Neutrophil (primary cell): ENCODE results near the gene BCL2L13.

ENCODE experiments used
- H3K27ac ChIP-seq: fragments of 200-600 bp; sonication (generic); 2 replicates; pipeline ENCODE4 v1.5.1; 2016; ENCODE audit warnings: mild to moderate bottlenecking, moderate library complexity
- H3K27me3 ChIP-seq: fragments of 200-600 bp; sonication (generic); 2 replicates; pipeline ENCODE4 v1.6.0; 2016; ENCODE audit warnings: mild to moderate bottlenecking
- H3K36me3 ChIP-seq: fragments of 200-600 bp; sonication (generic); 2 replicates; pipeline ENCODE4 v1.5.1; 2017
- H3K4me1 ChIP-seq, 2 experiments: fragments of 200-600 bp in 1 of 2; sonication (generic) in 1 of 2; 1 replicate in 1 of 2; 2 replicates in 1 of 2; pipeline versions ENCODE4 v1.5.1 to v1.6.1; 2013 to 2016; ENCODE audit warnings: low read depth in 1 of 2, low read length in 1 of 2, mild to moderate bottlenecking in 1 of 2, moderate library complexity in 1 of 2; ENCODE audit not compliant: control insufficient read depth in 1 of 2, insufficient read depth in 1 of 2
- H3K4me3 ChIP-seq, 2 experiments: fragments of 200-600 bp in 1 of 2; sonication (generic) in 1 of 2; 1 replicate in 1 of 2; 2 replicates in 1 of 2; pipeline ENCODE4 v1.5.1; 2013 to 2016; ENCODE audit warnings: low read depth in 1 of 2, low read length in 1 of 2, mild to moderate bottlenecking in 1 of 2, moderate library complexity in 1 of 2
- H3K9me3 ChIP-seq: fragments of 200-600 bp; sonication (generic); 2 replicates; pipeline ENCODE4 v1.5.1; 2016
- CTCF ChIP-seq: fragments of 200-600 bp; sonication (generic); IDR thresholded peaks from 2 replicates; pipeline ENCODE4 v1.5.1; 2016; ENCODE audit warnings: antibody characterized with exemption

BCL2L13 gene

GRCh38 chr22:17744430-17744829 is 105.9 kb downstream of the BCL2L13 start:
- Histone ChIP-seq H3K4me3 (no peak overlapping the region), H3K27me3 (no peaks in the 10 kb centered on the region), H3K4me1 (peaks cover 0 to 8% of the 10 kb centered on the region in 2 experiments), H3K27ac (peak overlapping the region; percentile 51), H3K9me3 (no peaks in the 10 kb centered on the region), H3K36me3 (peaks cover 90% of the 10 kb centered on the region)
- TF ChIP-seq CTCF: no peak

- Histone ChIP-seq H3K9me3 (no peaks in the 10 kb centered on the region), H3K4me1 (peaks cover 2 to 8% of the 10 kb centered on the region in 2 experiments), H3K27ac (peak overlapping the region; percentile 36), H3K27me3 (no peaks in the 10 kb centered on the region), H3K4me3 (no peak overlapping the region), H3K36me3 (peaks cover 77% of the 10 kb centered on the region)
- no peak for TF ChIP-seq CTCF
Observed at GRCh38 chr22:17746916-17747315, 108.4 kb downstream of the BCL2L13 start.

- peaks cover 70% of the 10 kb centered on the region for H3K36me3 ChIP-seq
- TF ChIP-seq CTCF: no peak
Observed at GRCh38 chr22:17748555-17749353, 110.2 kb downstream of the BCL2L13 start.

GRCh38 chr22:17749605-17750395 is 111.2 kb downstream of the BCL2L13 start:
- Histone ChIP-seq H3K9me3 (no peaks in the 10 kb centered on the region), H3K4me1 (peaks cover 0 to 3% of the 10 kb centered on the region in 2 experiments), H3K27ac (peak overlapping the region; percentile 31), H3K27me3 (no peaks in the 10 kb centered on the region), H3K4me3 (no peak overlapping the region), H3K36me3 (peaks cover 67% of the 10 kb centered on the region)
- TF ChIP-seq CTCF: no peak

More at GRCh38 chr22:17748555-17749353, 110.2 kb downstream of the BCL2L13 start:
- Histone ChIP-seq H3K9me3 (no peaks in the 10 kb centered on the region), H3K27me3 (no peaks in the 10 kb centered on the region), H3K4me1 (peaks cover 0 to 3% of the 10 kb centered on the region in 2 experiments), H3K27ac (peak overlapping the region; percentile 31), H3K4me3 (no peak overlapping the region)

- Histone ChIP-seq H3K9me3 (no peaks in the 10 kb centered on the region), H3K27me3 (no peaks in the 10 kb centered on the region), H3K27ac (peak overlapping the region; percentile 48), H3K4me3 (no peak overlapping the region), H3K36me3 (peaks cover 60% of the 10 kb centered on the region), H3K4me1 (peaks cover 0 to 3% of the 10 kb centered on the region in 2 experiments)
- TF ChIP-seq CTCF: no peak
Observed at GRCh38 chr22:17751596-17751995, 113.0 kb downstream of the BCL2L13 start.
